NB4 (cell line): ENCODE measurements around the gene METTL21C.

Experiments used
- TF ChIP-seq, protein P1 (sequence below): IDR thresholded peaks from one replicate; pipeline ENCODE4 v1.5.1; 2012; ENCODE audit warnings: low read depth, low read length
- TF ChIP-seq, protein P2 (sequence below): IDR thresholded peaks from 2 replicates; pipeline ENCODE4 v1.6.1; 2011; ENCODE audit warnings: low read depth, low read length

DNA sequence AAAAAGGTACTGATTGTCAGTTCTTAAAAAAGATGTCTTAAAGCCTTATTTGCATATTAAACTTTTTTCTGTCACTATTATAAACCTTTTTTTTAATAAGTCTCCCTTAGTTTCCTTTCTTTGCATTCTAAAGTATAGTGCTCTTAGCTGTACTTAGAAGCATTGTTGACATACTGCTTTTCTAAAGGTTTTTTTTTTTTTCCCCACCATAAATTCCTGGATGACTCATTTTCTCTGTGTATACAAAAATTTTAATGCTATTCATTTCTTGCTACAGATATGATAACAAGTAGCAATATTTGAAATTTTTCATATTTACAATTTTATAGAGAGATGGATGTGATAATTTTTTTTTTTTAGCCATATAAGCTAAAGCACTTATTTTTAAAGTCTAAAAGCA is 43.5 kb downstream of the METTL21C start:
- TF ChIP-seq, protein P1, sequence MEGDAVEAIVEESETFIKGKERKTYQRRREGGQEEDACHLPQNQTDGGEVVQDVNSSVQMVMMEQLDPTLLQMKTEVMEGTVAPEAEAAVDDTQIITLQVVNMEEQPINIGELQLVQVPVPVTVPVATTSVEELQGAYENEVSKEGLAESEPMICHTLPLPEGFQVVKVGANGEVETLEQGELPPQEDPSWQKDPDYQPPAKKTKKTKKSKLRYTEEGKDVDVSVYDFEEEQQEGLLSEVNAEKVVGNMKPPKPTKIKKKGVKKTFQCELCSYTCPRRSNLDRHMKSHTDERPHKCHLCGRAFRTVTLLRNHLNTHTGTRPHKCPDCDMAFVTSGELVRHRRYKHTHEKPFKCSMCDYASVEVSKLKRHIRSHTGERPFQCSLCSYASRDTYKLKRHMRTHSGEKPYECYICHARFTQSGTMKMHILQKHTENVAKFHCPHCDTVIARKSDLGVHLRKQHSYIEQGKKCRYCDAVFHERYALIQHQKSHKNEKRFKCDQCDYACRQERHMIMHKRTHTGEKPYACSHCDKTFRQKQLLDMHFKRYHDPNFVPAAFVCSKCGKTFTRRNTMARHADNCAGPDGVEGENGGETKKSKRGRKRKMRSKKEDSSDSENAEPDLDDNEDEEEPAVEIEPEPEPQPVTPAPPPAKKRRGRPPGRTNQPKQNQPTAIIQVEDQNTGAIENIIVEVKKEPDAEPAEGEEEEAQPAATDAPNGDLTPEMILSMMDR: no peak
- TF ChIP-seq, protein P2, sequence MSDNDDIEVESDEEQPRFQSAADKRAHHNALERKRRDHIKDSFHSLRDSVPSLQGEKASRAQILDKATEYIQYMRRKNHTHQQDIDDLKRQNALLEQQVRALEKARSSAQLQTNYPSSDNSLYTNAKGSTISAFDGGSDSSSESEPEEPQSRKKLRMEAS: no peak
